HG03457 (cell line): ENCODE measurements around the gene SPINK13.
"Not testable (repeated sequence)": the region's sequence is repeated elsewhere in the genome, so short reads cannot be mapped to it uniquely, and the experiment has no call there.

Experiments
- ATAC-seq: cut with Tn5 transposase; IDR thresholded peaks from one replicate; pipeline ENCODE4 v1.9.1; 2021; ENCODE audit warnings: moderate number of reproducible peaks; ENCODE audit not compliant: unreplicated experiment

Gene SPINK13, protein sequence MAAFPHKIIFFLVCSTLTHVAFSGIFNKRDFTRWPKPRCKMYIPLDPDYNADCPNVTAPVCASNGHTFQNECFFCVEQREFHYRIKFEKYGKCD

DNA sequence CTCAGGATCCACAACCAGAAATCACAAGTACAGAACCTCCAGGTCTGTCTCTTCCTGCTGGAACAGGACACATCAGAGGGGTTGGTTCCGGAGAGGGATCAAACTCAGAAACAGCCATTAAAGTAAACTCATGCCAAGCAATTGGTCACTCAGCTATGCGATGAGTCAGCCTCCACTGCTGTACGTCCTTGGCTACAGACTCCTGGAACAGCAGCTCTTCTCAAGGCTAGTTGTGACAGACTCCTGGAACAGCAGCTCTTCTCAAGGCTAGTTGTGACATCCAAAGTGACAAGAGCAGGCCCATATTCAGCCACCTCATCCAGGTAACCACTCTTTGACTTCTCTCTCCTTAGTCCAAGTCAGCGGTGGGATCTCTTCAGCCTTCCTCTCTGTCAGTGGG, at the start of gene SPINK13:
Gene SPINK13 (plus strand): TSS at position 229 of the 400 bp plus-strand sequence. CDS start 1,279 bp downstream, outside the sequence.
- no peak for ATAC-seq

DNA sequence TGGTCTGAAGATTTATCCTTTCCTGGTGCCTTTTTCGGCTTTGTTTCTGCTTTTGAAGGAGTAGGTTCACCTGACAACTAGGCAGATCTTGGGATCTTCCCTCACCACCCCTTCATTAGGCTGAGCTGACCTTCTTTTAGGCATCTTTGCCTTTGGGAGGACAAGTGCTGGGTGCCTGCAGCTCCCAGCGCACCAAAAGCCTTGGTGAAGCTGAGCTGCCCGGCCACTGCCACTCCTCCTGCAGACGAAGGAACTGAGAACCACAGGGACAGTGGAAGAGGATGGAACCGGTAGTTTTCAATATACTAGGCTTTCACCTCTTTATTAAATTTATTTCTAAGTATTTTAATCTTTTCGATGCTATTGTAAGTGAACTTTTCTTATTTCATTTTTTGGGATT, 47.1 kb upstream of the SPINK13 start:
- no peak for ATAC-seq

DNA sequence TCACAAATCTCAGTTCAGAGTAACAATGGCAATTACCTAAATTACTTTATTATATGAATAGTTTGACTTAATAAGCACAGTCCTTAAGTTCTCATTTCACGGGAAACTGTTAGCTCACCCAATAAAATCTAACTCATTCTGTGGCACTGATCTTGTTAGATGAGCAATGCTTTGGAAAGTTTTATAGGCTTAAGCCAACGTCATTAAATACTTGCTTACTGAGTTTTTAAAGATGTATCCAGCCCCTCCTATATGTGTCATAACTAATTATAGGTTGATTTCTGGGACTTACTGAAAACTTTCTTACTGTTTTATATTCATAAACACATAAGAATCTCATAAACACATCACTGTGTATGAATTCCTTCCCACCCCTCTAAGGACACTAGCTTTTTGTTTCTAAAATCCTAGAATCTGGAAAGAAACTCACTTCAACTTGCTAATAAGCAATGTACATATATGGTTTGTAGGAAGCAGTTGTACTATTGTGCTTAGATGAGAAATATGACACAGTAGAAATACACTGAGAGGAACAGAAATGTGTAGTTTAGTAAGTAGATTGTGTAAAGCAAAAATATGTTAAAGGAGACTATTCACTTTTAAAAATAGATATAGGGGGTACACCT, 44.4 kb upstream of the SPINK13 start:
- no peak for ATAC-seq

GRCh38 chr5:148228392-148228984, 40.1 kb upstream of the SPINK13 start:
- no peak for ATAC-seq

- ATAC-seq: no peak
Measured at GRCh38 chr5:148229840-148230239, 38.8 kb upstream of the SPINK13 start.

GRCh38 chr5:148230240-148230639, 38.4 kb upstream of the SPINK13 start:
- ATAC-seq: no peak

DNA sequence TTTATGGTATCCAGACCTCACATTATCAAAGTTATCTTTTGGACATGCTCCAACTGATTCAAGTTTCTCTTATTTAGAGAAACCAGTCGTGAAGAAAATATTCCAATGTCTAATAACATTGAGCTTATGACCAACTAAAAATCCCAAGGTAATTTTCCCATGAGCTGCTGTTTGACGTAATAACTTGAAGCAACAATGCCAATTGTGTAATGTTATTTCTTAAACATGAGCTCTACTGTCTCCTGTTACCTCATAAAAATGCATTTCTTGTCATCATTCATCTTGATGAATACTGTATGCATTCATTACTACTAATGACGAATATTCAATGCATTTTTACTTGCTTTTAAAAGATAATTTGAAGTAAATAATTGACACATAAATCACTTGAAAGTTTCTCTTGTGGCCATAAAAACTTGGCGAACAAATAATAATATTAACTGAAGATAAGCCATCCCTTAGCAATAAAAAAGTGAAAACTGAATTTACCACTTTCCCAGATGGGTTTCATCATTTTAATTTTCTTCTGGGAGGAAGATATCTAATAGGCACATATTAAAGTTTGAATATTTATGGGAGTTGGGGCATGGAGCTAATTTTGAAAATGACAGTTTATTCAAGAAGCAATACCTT, 30.7 kb upstream of the SPINK13 start:
- no peak for ATAC-seq

GRCh38 chr5:148238418-148238794, 30.2 kb upstream of the SPINK13 start, which contains the start of gene MARCOL:
Gene MARCOL (plus strand): TSS chr5:148238525. CDS start chr5:148238598, 73 bp downstream.
- ATAC-seq: no peak

GRCh38 chr5:148248894-148249293, 19.7 kb upstream of the SPINK13 start:
- no peak for ATAC-seq

DNA sequence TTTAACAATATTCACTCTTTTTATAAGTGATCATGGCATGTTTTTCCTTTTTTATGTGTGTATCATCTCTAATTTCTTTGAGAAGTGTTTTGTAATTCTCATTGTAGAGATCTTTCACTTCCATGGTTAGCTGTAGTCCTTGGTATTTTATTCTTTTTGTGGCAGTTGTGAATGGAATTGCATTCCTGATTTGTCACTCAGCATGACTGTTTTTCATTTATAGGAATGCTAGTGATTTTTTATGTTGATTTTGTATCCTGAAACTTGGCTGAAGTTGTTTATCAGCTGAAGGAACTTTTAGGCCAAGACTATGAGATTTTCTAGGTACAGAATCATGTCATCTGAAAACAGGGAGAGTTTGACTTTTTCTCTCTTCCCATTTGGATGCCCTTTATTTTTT, 13.1 kb upstream of the SPINK13 start:
- no peak for ATAC-seq

- no peak for ATAC-seq
Measured at GRCh38 chr5:148259288-148259687, 9.3 kb upstream of the SPINK13 start.

DNA sequence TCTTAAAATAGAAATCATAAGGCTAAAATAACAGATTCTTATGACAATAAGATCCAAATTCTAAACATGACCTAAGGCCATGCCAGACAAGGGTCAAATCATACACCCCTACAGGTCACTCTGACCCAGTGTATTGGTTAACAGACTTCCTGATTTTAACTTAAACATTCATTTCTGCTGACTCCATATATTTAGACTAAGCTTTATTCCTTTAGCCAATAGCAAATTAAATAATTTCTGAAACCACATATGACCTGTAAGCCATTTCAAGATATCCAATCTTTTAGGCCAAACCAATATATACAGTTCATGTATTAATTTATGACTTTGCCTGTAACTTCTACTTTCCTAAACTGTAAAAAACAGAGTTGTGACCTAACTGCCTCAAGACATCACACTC, 7.4 kb upstream of the SPINK13 start:
- ATAC-seq: no peak

DNA sequence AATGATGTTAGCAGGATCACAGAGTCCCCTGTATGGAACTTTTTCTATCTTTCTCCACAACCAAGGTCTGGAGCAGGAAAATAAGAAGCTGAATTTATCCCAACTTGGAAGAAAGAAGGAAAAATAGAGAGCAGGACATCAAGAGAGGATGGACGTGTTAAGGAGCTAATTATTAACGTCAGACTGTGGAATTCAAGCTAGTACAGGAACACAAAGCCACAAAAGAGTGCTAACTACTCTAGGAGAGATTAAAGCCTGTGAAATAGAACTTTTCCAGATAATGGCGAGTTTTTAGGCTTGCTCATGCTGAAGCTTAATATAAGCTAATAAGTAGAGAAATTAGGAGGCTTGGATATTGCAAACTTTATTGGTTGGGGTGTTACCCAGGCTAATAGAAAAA, 632 bp upstream of the SPINK13 start:
- ATAC-seq: no peak

DNA sequence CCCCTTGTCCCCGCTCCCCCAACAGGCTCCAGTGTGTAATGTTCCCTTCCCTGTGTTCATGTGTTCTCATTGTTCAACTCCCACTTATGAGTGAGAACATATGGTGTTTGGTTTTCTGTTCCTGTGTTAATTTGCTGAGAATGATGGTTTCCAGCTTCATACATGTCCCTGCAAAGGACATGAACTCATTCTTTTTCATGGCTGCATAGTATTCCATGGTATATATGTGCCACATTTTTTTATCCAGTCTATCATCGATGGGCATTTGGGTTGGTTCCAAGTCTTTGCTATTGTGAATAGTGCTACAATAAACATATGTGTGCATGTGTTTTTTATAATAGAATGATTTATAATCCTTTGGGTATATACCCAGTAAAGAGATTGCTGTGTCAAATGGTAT, 6.5 kb downstream of the SPINK13 start:
- not testable (repeated sequence) for ATAC-seq

DNA sequence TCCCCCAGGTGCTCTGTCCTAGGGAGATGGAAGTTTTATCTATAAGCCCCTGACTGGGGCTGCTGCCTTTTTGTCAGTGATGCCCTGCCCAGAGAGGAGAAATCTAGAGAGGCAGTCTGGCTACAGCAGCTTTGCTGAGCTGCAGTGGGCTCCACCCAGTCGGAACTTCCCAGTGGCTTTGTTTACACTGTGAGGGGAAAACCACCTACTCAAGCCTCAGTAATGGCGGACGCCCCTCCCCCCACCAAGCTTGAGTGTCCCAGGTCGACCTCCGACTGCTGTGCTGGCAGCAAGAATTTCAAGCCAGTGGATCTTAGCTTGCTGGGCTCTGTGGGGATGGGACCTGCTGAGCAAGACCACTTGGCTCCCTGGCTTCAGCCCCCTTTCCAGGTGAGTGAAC, 12.3 kb downstream of the SPINK13 start:
- ATAC-seq: not testable (repeated sequence)

DNA sequence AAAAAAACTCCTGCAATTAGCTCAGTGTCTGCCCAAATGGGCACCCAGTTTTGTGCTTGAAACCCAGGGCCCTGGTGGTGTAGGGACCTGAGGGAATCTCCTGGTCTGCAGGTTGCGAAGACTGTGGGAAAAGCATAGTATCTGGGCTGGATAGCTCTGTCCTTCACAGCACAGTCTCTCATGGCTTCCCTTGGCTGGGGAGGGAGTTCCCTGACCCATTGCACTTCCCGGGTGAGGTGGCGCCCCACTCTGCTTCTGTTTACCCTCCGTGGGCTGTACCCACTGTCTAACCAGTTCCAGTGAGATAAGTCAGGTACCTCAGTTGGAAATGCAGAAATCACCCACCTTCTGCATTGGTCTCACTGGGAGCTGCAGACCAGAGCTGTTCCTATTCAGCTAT, 12.7 kb downstream of the SPINK13 start:
- not testable (repeated sequence) for ATAC-seq

DNA sequence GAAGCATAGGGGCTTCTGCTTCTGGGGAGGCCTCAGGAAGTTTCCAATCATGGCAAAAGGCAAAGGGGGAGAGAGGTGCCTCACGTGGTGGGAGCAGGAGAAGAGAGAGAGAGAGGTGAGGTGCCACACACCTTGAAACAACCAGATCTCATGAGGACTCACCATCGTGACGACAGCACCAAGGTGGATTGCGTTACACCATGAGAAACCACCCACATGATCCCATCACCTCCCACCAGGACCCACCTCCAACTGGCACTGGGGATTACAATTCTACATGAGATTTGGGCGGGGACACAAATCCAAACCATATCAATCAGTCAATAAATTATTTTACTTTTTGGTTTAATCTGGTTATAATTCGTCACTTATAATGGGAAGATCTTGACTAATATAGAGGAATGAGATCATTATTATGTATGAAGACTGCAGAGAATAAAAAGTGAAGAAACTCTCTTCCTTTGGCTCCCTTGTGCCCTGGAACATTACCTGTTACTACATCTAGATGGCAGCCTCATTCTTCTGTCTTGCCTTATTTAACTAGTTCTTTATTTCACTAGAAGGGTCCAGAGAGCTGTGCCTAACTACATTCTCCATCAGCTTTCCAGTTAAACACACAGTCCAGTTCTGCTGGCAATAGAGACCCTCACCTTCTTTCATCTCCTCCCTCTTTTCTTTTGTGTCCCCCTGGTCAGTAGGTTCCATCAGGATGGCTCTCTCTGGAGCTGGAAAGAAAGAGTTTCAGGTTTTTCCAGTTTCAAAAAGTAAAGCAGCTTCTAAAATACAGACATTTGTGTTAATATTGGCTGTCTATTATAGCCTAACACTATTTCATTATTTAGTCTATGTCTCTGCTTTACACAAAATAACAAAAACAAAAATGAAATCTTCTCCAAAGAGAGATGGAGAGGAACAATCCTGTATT, 21.9 kb downstream of the SPINK13 start:
- ATAC-seq: no peak

- no peak for ATAC-seq
Measured at GRCh38 chr5:148297731-148298130, 29.1 kb downstream of the SPINK13 start.

GRCh38 chr5:148306446-148306845, 37.9 kb downstream of the SPINK13 start:
- no peak for ATAC-seq

DNA sequence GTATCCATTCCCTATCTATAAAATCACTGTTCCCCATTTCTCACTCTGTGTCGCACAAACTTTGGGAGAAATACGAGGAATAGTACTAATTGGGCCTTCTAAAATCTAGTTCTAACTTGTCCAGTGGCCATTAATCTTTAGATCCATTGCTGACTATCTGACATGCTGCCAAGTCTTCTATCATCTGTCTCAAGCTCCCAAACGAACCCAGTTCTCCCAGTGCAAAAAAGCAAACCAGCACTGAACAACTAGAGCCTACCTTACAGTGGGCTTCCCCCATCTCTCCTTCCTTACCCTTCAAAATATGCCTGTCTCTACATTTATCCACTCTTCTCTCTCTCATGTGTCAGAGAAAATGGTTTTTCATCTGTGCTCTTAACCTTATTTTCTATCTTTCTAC, 40.4 kb downstream of the SPINK13 start:
- no peak for ATAC-seq

DNA sequence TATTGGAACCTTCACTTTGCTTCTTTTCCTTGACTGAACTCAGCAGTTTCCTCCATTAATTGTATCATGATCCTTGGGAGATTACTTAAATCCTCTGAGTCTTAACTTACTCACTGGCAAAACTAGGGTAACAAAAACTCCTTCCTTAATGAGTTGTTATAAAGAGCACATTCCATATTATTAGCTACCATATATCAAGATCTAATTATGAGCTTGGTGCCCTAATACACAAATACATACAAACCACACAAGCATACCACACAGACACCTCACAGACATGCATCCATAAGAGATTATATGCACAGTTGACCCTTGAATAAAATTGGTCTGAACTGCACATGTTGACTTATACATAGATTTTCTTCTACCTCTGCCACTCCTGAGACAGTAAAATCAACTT, 41.2 kb downstream of the SPINK13 start:
- ATAC-seq: no peak
